ENCODE data around the gene CYP27C1.
"Not testable (repeated sequence)": the region's sequence is repeated elsewhere in the genome, so short reads cannot be mapped to it uniquely, and the experiment has no call there.

CYP27C1 gene

GRCh38 chr2:127220768-127221527 lies 849 bp upstream of the CYP27C1 start:
- no peak for DNase-seq

GRCh38 chr2:127219171-127220070 lies 678 bp downstream of the CYP27C1 start:
- DNase-seq = peak; percentile 34

- no peak for DNase-seq
These were observed 1.3 kb downstream of the CYP27C1 start for GRCh38 chr2:127218812-127219170.

- DNase-seq = no peak
These were observed 2.4 kb downstream of the CYP27C1 start for GRCh38 chr2:127217470-127218325.

DNA sequence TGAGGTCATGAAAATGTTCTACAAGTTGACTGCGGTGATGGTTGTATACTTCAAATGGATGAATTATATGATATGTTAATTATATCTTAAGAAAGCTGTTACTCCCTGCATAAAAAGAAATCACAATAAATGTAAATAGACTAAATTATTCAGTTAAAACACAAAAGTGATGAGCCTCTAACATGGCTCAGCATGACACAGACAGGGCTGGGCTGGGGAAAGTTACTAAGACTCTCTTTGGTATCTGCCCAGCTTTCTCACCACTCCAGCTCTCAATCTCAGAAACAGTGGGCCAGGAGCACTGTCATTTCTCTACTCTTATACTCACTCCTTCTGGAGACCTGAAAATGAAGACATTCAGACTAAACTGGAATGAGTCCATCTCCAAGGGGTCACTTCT lies 3.5 kb downstream of the CYP27C1 start:
- DNase-seq = no peak

DNA sequence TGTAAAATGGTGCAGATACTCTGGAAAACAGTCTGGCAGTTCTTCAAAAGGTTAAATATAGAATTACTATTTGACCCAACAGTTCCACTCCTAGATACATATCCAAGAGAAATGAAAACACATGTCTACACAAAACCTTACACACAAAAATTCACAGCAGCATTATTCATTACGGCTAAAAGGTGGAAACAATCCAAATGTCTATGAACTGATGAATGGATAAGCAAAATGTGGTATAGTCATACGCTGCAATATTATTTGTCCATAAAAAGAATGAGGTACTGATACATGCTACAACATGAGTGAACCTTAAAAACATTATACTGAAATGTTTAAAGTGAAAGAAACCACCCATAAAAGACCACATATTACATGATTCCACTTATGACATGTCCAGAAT lies 4.0 kb downstream of the CYP27C1 start:
- DNase-seq = no peak

DNA sequence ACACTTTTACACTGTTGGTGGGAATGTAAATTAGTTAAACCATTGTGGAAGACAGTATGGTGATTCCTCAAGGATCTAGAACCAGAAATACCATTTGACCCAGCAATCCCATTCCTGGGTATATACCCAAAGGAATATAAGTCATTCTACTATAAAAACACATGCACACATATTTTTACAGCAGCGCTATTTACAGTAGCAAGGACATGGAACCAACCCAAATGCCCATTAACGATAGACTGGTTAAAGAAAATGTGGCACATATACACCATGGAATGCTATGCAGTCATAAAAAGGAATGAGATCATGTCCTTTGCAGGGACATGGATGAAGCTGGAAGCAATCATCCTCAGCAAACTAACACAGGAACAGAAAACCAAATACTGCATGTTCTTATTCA lies 5.9 kb downstream of the CYP27C1 start:
- DNase-seq = not testable (repeated sequence)

DNA sequence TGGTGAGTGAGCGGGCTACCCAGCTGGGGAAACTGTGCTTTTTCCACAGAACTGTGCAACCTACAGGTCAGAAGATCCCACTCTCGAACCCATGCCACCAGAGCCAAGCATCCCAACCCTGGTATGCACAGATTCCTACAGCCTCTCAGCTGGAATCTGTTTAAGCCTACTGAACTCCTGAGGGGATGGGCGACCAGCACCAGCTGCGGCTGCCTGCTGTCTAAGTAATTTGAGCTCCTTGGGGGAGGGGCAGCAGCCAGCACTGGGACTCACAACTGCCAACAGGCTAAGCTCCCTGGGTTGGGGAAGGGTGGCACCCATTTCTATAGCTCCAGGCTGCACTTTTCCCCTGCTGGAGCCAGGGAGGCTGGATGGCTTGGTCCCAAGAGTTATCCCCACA lies 11.8 kb downstream of the CYP27C1 start:
- peak; percentile 58 for DNase-seq

GRCh38 chr2:127205218-127206125 lies 14.6 kb downstream of the CYP27C1 start:
- DNase-seq = no peak

GRCh38 chr2:127201452-127201851 lies 18.6 kb downstream of the CYP27C1 start:
- no peak for DNase-seq

GRCh38 chr2:127200962-127201361 lies 19.1 kb downstream of the CYP27C1 start:
- no peak for DNase-seq

GRCh38 chr2:127199223-127199622 lies 20.9 kb downstream of the CYP27C1 start:
- no peak for DNase-seq

- DNase-seq = peak; percentile 72
These were observed 22.4 kb downstream of the CYP27C1 start for GRCh38 chr2:127197475-127198385.

DNA sequence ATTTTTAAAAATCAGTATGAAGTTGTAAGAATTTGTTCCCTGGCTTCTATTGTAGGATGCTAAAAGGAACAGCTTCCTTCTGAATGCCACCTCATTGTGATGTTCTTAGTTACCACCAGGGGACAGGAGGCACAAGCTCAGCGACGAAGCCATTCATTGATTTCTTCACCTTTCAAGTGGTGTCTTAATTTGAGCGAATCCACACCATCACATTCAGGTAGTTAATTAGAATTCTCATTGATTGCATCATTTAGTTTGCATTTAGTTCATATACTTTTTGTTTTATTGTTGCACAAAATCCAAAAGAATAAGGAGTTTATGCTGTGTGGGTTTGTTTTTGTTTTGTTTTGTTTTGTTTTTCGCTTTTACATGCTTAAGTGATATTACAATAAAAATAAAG lies 23.1 kb downstream of the CYP27C1 start:
- peak; percentile 17 for DNase-seq

- no peak for DNase-seq
These were observed 23.6 kb downstream of the CYP27C1 start for GRCh38 chr2:127196549-127196948.

DNA sequence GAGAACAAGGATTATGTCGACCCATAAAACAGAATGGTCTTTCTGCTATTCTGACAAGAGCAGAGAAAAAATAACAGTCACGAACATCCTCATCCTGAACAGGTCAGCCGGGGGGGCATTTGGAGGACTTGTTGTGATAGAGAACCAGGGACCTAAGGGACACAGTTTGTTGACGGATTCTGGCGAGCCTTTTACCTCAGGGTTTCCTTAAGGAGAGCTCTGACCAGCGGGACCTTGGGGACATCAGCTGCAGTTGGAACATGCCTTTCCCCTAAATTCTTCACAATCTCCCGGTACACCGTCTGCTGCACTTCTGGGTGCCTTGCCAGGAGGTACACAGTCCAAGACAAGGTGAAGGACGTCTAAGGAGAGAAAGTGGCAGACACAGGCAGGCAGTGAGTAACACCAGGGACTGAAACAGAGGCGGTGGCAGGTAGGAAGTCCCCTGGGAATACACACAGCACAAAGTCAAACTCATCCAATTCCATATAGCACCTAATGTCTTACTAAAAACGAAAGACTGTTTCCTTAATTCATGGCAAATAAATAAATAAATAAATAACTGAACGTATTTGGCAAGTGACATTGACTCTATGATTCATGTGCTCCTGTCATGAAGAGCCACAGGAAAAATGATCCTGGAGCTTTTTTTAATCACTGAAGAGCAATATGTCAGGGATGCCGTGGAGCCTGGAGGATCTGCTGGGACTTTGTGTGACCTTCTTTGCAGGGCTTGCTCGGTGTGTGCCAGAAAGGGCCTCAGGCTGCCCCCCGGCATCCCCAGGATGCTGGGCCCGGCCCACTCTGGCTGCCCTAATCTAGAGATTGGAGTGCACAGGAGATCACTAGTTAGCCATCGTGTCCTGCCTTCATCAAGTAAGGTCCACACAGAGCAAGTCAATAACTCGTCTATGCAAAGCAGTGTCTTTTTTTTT lies 24.7 kb downstream of the CYP27C1 start:
- no peak for DNase-seq

GRCh38 chr2:127194447-127194846 lies 25.7 kb downstream of the CYP27C1 start:
- DNase-seq = no peak

DNA sequence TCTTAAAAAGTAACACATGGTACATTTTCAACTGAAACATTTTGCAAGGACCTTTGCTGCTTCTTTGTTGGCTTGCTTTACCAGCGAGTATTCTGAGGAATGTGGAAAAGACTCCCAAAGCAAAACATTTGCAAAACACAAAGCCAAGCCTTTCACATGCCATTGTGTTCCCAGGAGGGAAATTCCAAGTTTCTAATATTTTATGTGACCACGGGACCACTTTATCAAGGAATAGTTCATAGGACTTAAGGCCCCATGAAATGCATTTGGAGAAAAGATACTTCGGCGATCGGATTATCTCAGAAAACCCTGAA lies 26.2 kb downstream of the CYP27C1 start:
- DNase-seq = no peak

DNA sequence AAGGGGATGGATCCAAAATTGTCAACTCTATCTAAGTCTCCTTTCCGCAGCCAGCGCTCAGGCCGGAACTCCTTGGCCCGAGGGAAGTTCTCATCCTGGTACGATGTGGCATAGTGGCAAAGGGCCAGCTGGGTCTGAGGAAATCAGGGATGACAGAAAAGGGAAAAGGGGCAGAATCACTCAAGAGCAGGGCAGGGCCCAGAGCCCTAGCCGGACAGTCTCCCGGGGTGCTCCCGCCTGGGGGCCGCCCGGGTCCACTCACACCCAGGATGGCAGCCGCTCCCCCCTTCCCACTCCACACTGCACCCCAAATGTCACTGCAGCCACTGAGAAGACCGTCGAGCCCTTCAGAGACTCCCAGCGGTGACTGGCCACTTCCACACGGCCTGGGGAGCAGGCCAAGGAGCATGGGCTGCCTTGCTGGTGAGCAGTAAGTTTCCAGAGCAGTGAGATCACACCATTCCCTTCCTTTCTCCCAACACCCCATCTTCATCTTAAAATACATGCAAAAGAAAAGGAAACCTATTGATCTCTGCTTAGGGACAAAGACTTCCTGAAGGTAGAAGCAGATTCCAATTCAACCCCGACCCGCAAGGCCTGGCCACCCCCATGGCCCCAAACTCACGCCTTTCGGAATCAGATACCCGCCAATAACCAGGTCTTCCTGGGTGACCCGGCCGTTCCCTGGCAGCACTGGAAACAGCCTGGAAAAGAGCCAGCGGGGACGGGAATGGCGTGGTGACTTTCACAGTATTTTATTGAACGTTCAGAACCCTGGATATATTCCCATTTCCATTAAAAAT lies 26.7 kb downstream of the CYP27C1 start:
- no peak for DNase-seq
